ENCODE measurements around the gene ZFYVE26.
"Not testable (repeated sequence)": the region's sequence is repeated elsewhere in the genome, so short reads cannot be mapped to it uniquely, and the experiment has no call there.

Gene ZFYVE26

GRCh38 chr14:67759916-67760315, 56.5 kb downstream of the ZFYVE26 start:
- in situ Hi-C loops (cut with HindIII; ENCODE audit: low sequenced_read_pairs) = no loop called here

GRCh38 chr14:67757175-67757574, 59.2 kb downstream of the ZFYVE26 start:
- in situ Hi-C loops (cut with HindIII; ENCODE audit: low sequenced_read_pairs) = no loop called here

GRCh38 chr14:67756496-67756895, 59.9 kb downstream of the ZFYVE26 start:
- in situ Hi-C loops (cut with HindIII; ENCODE audit: low sequenced_read_pairs) = no loop called here

GRCh38 chr14:67749341-67750084, 66.9 kb downstream of the ZFYVE26 start:
- in situ Hi-C loops (cut with HindIII; ENCODE audit: low sequenced_read_pairs) = no loop called here

GRCh38 chr14:67748312-67748711, 68.1 kb downstream of the ZFYVE26 start:
- in situ Hi-C loops (cut with HindIII; ENCODE audit: low sequenced_read_pairs) = no loop called here

GRCh38 chr14:67746927-67747326, 69.5 kb downstream of the ZFYVE26 start:
- in situ Hi-C loops (cut with HindIII; ENCODE audit: low sequenced_read_pairs) = no loop called here

- in situ Hi-C loops (cut with HindIII; ENCODE audit: low sequenced_read_pairs) = no loop called here
These were observed 72.3 kb downstream of the ZFYVE26 start for GRCh38 chr14:67744046-67744445.

GRCh38 chr14:67738740-67739504, 77.5 kb downstream of the ZFYVE26 start:
- in situ Hi-C loops (cut with HindIII; ENCODE audit: low sequenced_read_pairs) = no loop called here

- in situ Hi-C loops (cut with HindIII; ENCODE audit: low sequenced_read_pairs) = no loop called here
These were observed 79.6 kb downstream of the ZFYVE26 start for GRCh38 chr14:67736771-67737170.

GRCh38 chr14:67735336-67736147, 80.8 kb downstream of the ZFYVE26 start:
- in situ Hi-C loops (cut with HindIII; ENCODE audit: low sequenced_read_pairs) = no loop called here

- in situ Hi-C loops (cut with HindIII; ENCODE audit: low sequenced_read_pairs) = no loop called here
These were observed 81.7 kb downstream of the ZFYVE26 start for GRCh38 chr14:67734675-67735074.

GRCh38 chr14:67733616-67734015, 82.8 kb downstream of the ZFYVE26 start:
- in situ Hi-C loops (cut with HindIII; ENCODE audit: low sequenced_read_pairs) = no loop called here

- in situ Hi-C loops (cut with HindIII; ENCODE audit: low sequenced_read_pairs) = no loop called here
These were observed 87.1 kb downstream of the ZFYVE26 start for GRCh38 chr14:67729072-67729885.

GRCh38 chr14:67728258-67728657, 88.1 kb downstream of the ZFYVE26 start:
- in situ Hi-C loops (cut with HindIII; ENCODE audit: low sequenced_read_pairs) = no loop called here

GRCh38 chr14:67727361-67727760, 89.0 kb downstream of the ZFYVE26 start:
- in situ Hi-C loops (cut with HindIII; ENCODE audit: low sequenced_read_pairs) = no loop called here

- in situ Hi-C loops (cut with HindIII; ENCODE audit: low sequenced_read_pairs) = no loop called here
These were observed 91.2 kb downstream of the ZFYVE26 start for GRCh38 chr14:67725171-67725570.

- in situ Hi-C loops (cut with HindIII; ENCODE audit: low sequenced_read_pairs) = no loop called here
These were observed 94.1 kb downstream of the ZFYVE26 start for GRCh38 chr14:67722293-67722692.

GRCh38 chr14:67721875-67722274, 94.5 kb downstream of the ZFYVE26 start:
- in situ Hi-C loops (cut with HindIII; ENCODE audit: low sequenced_read_pairs) = no loop called here

GRCh38 chr14:67719866-67720265, 96.5 kb downstream of the ZFYVE26 start:
- in situ Hi-C loops (cut with HindIII; ENCODE audit: low sequenced_read_pairs) = no loop called here

GRCh38 chr14:67719385-67719784, 97.0 kb downstream of the ZFYVE26 start:
- in situ Hi-C loops (cut with HindIII; ENCODE audit: low sequenced_read_pairs) = not testable (repeated sequence)

- in situ Hi-C loops (cut with HindIII; ENCODE audit: low sequenced_read_pairs) = no loop called here
These were observed 98.1 kb downstream of the ZFYVE26 start for GRCh38 chr14:67718265-67718664.
